Esophagus squamous epithelium (tissue), 4 donors: ENCODE data around the gene C22orf15.

ENCODE experiments used
- CTCF ChIP-seq, 6 experiments: fragments of 450-650 bp in 4 of 6; fragments of 200-600 bp in 2 of 6; sonication (generic) in 2 of 6; IDR thresholded peaks; one replicate each; pipeline ENCODE4 v1.5.1; 2016 to 2019; ENCODE audit warnings: antibody characterized with exemption in 6 of 6, mild to moderate bottlenecking in 4 of 6, moderate library complexity in 4 of 6
- POLR2A ChIP-seq, 4 donors: fragments of 450-650 bp; IDR thresholded peaks; one replicate each; pipeline ENCODE4 v1.6.1; 2017; ENCODE audit warnings: antibody characterized with exemption in 4 of 4, mild to moderate bottlenecking in 4 of 4, moderate library complexity in 3 of 4

GRCh38 chr22:23800297-23801237 lies 37.8 kb downstream of the C22orf15 start:
- TF ChIP-seq CTCF (IDR thresholded peaks at IDR 0.05) (no peak), POLR2A (IDR thresholded peaks at IDR 0.05) (no peak)
